AG09319 (cell line): ENCODE data around the gene RBBP6.

Experiments
- DNase-seq: peaks from one replicate; pipeline ENCODE4 v3.0.0-alpha.2; 2010; ENCODE audit warnings: low read depth; ENCODE audit errors: extremely low read depth
- TF ChIP-seq, protein P1 (sequence below): IDR thresholded peaks from 2 replicates; pipeline ENCODE4 v1.5.1; 2011; ENCODE audit warnings: low read depth, mild to moderate bottlenecking, inconsistent platforms, low read length, moderate library complexity

Gene RBBP6

DNA sequence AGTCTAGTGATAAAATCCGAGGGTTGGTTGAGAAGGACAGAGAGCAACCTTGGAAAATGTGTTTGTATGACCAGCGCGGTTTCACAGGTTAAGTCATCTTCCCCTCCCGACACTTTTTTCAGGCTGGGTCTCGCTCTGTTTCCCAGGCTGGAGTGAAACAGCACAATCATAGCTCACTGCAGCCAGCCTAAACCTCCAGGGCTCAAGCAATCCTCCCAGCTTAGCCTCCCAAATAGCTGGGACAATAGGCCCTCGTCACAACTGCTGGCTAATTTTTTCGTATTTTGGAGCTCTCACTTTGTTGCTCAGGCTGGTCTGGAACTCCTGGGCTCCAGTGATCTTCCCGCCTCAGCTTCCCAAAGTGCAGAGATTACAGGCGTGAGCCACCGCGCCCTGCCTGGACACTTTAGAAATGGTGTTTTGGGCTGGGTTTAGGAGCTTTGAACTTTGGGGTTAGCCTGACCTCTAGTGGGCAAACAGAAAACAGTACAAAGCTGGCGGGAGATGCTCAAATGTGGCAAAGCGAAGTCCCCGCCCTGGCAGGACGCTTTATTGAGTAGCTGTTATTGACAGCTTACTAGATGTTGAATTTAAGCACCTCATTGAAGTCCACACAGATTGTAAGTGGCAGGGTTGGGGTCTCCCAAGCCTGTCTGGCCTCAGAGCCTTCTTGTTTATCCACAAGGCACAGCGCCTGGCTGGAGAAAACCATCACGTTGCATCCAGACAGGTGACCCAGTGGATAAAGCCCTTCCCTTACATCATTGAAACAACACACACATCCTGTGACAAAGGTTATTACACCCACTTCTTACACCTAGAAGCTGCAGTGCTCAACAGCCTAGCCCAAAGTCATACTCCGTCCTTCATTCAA lies 34.7 kb upstream of the RBBP6 start:
- TF ChIP-seq, protein P1, sequence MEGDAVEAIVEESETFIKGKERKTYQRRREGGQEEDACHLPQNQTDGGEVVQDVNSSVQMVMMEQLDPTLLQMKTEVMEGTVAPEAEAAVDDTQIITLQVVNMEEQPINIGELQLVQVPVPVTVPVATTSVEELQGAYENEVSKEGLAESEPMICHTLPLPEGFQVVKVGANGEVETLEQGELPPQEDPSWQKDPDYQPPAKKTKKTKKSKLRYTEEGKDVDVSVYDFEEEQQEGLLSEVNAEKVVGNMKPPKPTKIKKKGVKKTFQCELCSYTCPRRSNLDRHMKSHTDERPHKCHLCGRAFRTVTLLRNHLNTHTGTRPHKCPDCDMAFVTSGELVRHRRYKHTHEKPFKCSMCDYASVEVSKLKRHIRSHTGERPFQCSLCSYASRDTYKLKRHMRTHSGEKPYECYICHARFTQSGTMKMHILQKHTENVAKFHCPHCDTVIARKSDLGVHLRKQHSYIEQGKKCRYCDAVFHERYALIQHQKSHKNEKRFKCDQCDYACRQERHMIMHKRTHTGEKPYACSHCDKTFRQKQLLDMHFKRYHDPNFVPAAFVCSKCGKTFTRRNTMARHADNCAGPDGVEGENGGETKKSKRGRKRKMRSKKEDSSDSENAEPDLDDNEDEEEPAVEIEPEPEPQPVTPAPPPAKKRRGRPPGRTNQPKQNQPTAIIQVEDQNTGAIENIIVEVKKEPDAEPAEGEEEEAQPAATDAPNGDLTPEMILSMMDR: peak; percentile 77
- DNase-seq: peak; percentile 28

DNA sequence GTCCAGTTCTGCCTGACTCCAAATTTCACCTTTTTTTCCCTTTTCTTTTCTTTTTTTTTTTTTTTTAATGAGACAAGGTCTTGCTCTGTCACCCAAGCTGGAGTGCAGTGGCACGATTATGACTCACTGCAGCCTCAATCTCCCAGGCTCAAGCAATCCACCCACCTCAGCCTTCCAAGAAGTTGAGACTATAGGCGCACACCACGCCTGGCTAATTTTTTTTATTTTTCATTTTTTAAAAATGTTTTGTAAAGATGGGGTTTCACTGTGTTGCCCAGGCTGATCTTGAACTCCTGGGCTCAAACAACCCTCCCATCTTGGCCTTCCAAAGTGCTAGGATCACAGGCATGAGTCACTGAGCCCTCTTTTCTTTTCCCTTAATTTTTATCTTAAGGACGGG lies 33.4 kb upstream of the RBBP6 start:
- TF ChIP-seq, protein P1: no peak
- DNase-seq: no peak

DNA sequence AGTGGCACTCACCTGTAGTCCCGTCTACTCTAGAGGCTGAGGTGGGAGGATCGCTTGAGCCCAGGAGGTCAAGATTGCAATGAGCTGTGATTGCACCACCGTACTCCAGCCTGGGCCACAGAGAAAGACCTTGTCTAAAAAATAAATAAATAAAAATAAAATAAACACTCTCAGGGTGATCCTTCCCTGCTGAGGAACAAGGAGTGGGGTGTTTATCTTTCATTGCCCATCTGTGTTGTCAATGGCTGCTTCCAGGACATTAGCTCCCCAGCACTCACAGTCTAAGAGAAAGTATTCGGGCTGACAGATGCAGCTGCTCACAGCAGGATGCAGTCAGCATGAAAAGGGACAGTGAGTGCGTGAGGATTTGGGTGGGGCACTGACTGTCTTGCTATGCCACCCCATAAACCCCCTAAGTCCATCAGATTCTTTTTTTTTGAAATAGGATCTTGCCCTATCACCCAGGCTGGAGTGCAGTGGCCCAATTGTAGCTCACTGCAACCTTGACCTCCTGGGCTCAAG lies 31.3 kb upstream of the RBBP6 start:
- no peak for DNase-seq
- TF ChIP-seq, protein P1: no peak

DNA sequence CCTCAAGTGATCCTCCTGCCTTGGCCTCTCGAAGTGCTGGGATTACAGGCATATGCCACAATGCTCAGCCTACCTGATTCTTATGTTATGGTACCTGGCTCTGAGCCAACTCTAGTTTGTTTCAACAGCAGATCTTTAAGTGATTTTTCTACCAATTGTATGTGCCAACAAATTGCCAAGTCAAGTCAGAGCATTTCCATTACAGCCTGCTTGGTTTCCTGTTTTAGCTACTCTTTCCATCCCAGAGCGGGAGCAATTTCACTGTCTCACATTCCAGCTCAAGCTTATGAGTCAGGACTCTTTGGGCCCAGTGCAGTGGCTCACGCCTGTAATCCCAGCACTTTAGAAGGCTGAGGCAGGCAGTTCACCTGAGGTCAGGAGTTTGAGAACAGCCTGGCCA lies 30.8 kb upstream of the RBBP6 start:
- DNase-seq: peak; percentile 8
- TF ChIP-seq, protein P1: no peak

DNA sequence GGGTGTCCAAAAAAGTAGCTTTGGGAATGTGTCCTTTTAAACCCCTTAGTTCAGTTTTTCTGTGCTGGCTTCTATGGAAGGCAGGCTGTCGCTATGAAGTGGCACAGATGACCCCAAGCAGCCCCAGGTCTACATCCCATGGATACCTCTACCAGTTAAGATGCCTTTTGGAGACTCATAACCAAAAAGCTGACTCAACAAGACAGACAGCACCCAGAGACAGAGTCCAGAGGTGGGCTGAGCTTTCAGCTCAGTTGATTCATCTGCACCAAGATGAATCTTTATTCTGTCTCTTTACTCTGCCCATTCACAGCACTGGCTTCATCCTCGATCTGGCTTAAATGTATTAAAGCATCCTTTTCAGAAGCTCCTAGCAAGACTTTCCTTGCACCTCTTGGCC lies 29.8 kb upstream of the RBBP6 start:
- TF ChIP-seq, protein P1: no peak
- DNase-seq: no peak

DNA sequence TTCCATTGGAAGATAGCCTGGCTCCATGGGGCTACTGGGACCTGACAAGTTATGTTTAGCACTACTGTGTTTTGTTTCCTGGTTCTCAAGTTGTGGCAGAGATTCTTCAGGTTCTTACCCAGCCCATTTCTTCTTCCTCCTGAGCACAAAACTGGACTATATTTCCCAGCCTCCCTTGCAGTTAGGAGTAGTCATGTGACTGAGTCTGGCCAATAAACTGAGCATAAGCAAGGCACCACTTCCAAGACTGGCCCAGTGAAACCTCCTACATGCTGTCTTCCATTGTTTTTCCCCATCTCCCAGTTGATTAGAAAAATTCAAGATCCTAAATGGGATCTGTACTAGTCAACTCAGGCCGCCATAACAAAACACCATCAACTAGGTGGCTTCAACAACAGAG lies 28.2 kb upstream of the RBBP6 start:
- DNase-seq: no peak
- TF ChIP-seq, protein P1: no peak

DNA sequence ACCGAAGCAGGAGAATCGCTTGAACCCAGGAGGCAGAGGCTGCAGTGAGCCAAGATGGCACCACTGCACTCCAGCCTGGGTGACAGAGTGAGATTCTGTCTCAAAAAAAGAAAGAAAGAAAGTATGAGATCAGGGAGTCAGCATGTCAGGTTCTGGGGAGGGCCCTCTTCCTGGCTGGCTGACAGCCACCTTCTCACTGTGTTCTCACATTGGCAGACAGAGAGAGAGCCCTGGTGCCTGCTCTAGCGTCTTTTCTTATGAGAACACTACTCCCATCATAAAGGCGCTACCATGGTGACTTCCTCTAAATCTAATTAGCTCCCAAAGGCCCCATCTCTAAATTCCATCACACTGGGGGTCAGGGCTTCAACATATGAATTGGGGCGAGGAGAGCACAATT lies 27.6 kb upstream of the RBBP6 start:
- no peak for DNase-seq
- TF ChIP-seq, protein P1: no peak
